IPS-11a (cell line): ENCODE data around the gene FAM107B.

Source experiments
- H3K4me3 ChIP-seq: one replicate; pipeline ENCODE4 v1.5.1; 2013; ENCODE audit warnings: low read depth, low read length, control low read depth

The FAM107B gene

GRCh38 chr10:14563359-14563940, 211.2 kb downstream of the FAM107B start:
- H3K4me3 ChIP-seq = no peak overlapping the region

- H3K4me3 ChIP-seq = no peak overlapping the region
Measured at GRCh38 chr10:14563076-14563336, 211.7 kb downstream of the FAM107B start.

- H3K4me3 ChIP-seq = no peak overlapping the region
Measured at GRCh38 chr10:14562218-14563075, 212.2 kb downstream of the FAM107B start.

- no peak overlapping the region for H3K4me3 ChIP-seq
Measured at GRCh38 chr10:14560791-14561765, 213.6 kb downstream of the FAM107B start.

GRCh38 chr10:14560274-14560673, 214.4 kb downstream of the FAM107B start:
- H3K4me3 ChIP-seq = no peak overlapping the region

GRCh38 chr10:14558025-14558424, 216.7 kb downstream of the FAM107B start:
- H3K4me3 ChIP-seq = no peak overlapping the region

- H3K4me3 ChIP-seq = no peak overlapping the region
Measured at GRCh38 chr10:14557567-14557966, 217.1 kb downstream of the FAM107B start.

- H3K4me3 ChIP-seq = no peak overlapping the region
Measured at GRCh38 chr10:14556285-14556956, 218.3 kb downstream of the FAM107B start.

GRCh38 chr10:14555807-14556206, 218.9 kb downstream of the FAM107B start:
- H3K4me3 ChIP-seq = no peak overlapping the region

GRCh38 chr10:14554491-14555205, 220.0 kb downstream of the FAM107B start:
- no peak overlapping the region for H3K4me3 ChIP-seq

- H3K4me3 ChIP-seq = no peak overlapping the region
Measured at GRCh38 chr10:14554091-14554490, 220.6 kb downstream of the FAM107B start.

GRCh38 chr10:14553448-14553847, 221.2 kb downstream of the FAM107B start:
- H3K4me3 ChIP-seq = no peak overlapping the region

GRCh38 chr10:14552015-14552414, 222.7 kb downstream of the FAM107B start:
- no peak overlapping the region for H3K4me3 ChIP-seq

GRCh38 chr10:14550471-14550981, 224.2 kb downstream of the FAM107B start:
- no peak overlapping the region for H3K4me3 ChIP-seq

- no peak overlapping the region for H3K4me3 ChIP-seq
Measured at GRCh38 chr10:14549496-14549895, 225.2 kb downstream of the FAM107B start.

GRCh38 chr10:14548970-14549369, 225.7 kb downstream of the FAM107B start:
- no peak overlapping the region for H3K4me3 ChIP-seq

GRCh38 chr10:14548474-14548873, 226.2 kb downstream of the FAM107B start:
- no peak overlapping the region for H3K4me3 ChIP-seq

GRCh38 chr10:14547816-14548215, 226.9 kb downstream of the FAM107B start:
- H3K4me3 ChIP-seq = no peak overlapping the region

- no peak overlapping the region for H3K4me3 ChIP-seq
Measured at GRCh38 chr10:14545827-14546226, 228.9 kb downstream of the FAM107B start.

- no peak overlapping the region for H3K4me3 ChIP-seq
Measured at GRCh38 chr10:14543904-14544210, 230.8 kb downstream of the FAM107B start.
